VCaP (cell line): Measurements from ENCODE around the gene PIGZ.

Experiments used
- H3K27ac ChIP-seq: fragments of 450-650 bp; 2 replicates; pipeline ENCODE4 v1.5.1; 2017
- TF ChIP-seq, protein P1 (sequence below): fragments of 450-650 bp; conservative IDR thresholded peaks from 2 replicates; pipeline ENCODE4 v1.5.1; 2017; ENCODE audit warnings: mild to moderate bottlenecking, moderate library complexity

PIGZ gene

GRCh38 chr3:196966526-196967401 lies 1.9 kb downstream of the PIGZ start:
- TF ChIP-seq, protein P1, sequence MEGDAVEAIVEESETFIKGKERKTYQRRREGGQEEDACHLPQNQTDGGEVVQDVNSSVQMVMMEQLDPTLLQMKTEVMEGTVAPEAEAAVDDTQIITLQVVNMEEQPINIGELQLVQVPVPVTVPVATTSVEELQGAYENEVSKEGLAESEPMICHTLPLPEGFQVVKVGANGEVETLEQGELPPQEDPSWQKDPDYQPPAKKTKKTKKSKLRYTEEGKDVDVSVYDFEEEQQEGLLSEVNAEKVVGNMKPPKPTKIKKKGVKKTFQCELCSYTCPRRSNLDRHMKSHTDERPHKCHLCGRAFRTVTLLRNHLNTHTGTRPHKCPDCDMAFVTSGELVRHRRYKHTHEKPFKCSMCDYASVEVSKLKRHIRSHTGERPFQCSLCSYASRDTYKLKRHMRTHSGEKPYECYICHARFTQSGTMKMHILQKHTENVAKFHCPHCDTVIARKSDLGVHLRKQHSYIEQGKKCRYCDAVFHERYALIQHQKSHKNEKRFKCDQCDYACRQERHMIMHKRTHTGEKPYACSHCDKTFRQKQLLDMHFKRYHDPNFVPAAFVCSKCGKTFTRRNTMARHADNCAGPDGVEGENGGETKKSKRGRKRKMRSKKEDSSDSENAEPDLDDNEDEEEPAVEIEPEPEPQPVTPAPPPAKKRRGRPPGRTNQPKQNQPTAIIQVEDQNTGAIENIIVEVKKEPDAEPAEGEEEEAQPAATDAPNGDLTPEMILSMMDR: no peak

DNA sequence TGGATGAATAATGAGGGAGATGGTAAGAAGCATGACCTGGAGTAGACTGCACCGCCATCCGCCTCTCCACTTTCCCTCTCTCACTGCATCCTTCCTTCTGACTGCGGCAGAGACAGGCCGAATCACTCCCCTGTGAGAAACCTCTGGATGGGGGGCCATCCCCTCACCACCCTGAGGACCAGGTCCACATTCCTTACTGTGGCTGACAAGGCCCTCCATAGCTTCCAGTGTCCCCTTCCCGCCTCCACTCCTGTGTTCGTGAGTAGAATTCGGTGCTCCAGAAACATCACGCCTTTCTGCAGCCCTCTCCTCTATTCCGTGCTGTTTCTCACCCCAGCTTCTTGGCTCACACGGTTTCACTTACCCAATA lies 2.8 kb downstream of the PIGZ start:
- no peak overlapping the region for H3K27ac ChIP-seq
- TF ChIP-seq, protein P1: no peak

More at GRCh38 chr3:196966526-196967401, 1.9 kb downstream of the PIGZ start:
- no peak overlapping the region for H3K27ac ChIP-seq

- TF ChIP-seq, protein P1: no peak
- H3K27ac ChIP-seq: no peak overlapping the region
Measured at GRCh38 chr3:196965112-196965803, 3.4 kb downstream of the PIGZ start.

GRCh38 chr3:196963631-196963953 lies 5.0 kb downstream of the PIGZ start:
- TF ChIP-seq, protein P1: no peak
- no peak overlapping the region for H3K27ac ChIP-seq

- TF ChIP-seq, protein P1: no peak
- no peak overlapping the region for H3K27ac ChIP-seq
Measured at GRCh38 chr3:196962930-196963630, 5.6 kb downstream of the PIGZ start.

GRCh38 chr3:196962108-196962929 lies 6.3 kb downstream of the PIGZ start:
- no peak overlapping the region for H3K27ac ChIP-seq
- TF ChIP-seq, protein P1: no peak
